Colon (tissue), 2 donors: ENCODE measurements around the gene CARD11.

Experiments used
- FAIRE-seq: peaks from 2 replicates; lab custom pipeline; 2012; peaks lifted over from hg19 to GRCh38; lab: Jason Lieb, UNC
- donor health status: control.
- donor health status: control.

Gene CARD11

DNA sequence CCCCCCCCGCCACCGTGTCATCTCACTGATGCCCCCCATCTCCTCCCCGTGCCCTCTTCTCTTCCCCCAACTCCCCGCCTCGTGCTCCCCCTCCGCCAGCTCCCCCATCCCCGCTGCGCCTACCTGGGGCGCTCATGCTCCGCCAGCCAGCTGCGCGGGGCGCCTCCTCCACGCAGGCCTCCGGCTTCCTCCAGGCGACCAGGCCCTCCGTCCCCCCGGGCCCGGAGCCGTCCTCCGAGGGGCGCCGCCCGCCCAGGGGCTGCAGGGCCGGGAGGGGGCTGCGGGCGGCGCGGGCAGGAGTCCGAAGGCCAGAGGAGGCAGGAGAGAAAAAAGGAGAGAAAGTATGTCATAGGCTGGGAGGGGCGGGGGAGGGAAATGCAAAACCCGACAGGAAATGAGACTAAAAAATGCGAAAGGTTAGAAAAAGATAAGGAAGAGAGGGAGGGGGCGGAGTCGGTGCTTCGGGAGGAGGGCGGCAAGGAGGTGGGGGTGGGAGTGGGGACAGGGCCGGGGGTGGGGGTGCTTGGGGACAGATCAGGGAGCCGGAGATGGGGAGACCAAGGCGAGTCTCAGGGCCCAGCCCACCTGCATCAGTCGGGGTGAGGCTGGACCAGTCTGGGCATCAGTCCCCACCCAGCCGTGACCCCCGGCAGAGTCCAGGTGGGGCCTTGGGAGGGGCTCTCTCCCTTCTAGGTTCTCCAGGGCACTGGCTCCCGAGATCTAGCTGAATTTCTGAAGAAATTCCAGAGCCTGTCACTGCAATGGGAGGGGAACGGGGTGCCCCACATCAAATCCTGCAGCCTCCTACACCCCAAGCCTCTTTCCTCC, at the start of gene CARD11:
Gene CARD11 (minus strand): TSS at position 324 of the 828 bp plus-strand sequence. CDS start 85,361 bp downstream, outside the sequence.
- FAIRE-seq = no peak

DNA sequence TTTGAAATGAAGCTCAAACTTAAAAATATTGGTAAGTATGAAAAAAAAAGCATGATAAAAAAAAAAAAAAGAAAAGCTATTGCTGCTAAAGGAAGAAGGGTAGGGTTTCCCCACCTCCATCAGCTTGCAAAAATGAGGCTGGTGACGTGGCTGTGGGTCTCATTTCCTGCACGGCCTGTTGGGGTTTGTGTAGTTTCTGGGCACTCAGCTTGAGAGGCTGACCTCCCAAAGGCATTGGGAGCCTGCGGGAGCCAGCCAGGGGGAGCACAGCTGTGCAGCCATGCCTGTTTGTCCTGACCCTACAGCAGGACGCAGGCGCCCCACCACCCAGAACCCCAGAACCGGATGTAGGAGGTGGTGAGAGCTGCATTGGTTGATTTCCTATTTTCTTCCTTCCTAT, 48.8 kb upstream of the CARD11 start:
- no peak for FAIRE-seq

DNA sequence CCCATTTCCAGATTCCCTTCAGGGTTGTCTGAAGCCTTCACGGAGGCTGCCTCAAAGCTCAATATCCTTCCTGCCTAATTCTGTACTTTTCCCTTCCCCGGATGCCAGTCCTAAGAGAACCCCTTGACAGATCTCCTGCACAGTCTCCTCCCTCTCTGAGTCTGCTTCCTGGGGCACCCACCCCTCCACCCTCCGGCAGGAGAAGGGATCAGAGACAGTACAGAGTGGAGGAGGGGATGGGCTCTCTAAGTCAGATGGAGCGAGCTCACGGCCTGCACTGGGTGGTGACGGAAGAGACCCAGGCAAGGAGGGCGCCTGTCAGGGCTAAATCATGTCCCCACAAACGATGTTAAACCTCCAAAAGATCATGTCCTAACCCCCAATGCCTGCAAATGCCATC, 48.0 kb upstream of the CARD11 start:
- FAIRE-seq = no peak

DNA sequence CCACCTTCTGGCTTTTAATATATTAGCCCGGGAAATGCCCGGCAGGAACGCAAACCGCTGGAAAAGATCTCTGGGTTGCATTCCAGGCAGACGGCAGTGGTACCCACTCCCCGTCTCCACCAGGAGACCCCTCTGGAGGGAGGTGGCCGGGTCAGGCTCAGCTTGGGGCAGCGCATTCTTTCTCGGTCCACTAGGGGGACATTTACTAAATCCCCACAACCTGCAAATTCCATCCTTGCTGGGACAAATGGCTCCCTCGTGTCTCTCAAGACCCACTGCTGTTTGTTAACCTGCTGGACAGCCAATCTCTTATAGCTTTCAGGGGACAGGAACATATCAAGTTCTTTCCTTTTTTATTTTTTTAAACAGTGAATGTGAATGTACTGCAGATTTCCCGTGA, 45.8 kb upstream of the CARD11 start:
- no peak for FAIRE-seq

DNA sequence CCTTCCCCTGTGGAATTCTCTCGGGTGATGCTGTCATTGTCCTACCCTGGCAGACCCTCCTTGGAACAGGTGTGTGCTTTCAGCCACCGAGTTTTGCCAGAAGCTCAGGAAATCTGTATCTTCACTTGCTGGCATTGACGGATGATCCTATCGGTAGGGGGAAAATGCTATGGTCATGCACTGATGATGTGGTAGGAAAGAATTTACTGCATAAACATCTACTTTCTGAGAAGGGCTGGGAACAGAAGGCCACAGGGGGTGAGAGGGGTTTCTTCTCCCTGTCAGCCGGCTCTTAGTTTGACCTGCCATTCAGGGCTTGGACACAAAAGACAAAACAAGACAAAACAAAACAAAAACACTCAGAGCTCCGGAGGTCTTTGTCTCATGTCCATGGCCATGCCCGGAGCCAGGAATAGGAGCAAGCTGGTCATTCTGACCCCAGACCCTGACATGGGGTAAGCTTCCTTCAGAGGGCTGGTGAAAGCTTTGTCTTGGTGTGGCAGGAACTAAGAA, 43.6 kb upstream of the CARD11 start:
- FAIRE-seq = no peak

DNA sequence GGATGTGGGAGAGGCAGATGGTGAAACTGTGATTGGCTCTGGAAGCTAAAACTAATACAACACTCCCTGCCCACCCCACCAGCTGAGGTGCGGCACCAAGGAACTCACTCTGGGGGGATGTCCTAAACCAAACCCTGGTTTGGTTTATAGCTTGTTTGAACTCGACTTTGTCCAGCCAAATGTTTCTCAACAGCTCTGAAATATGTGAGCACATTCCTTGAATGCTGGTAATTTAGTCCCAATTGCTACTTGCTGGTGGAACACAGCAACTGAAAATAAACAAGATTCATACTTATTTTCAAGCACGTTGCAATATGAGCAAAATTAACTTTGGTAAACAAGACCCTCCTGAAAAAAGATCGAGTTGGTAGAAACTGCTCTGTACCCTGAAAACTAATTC, 39.7 kb upstream of the CARD11 start:
- no peak for FAIRE-seq

DNA sequence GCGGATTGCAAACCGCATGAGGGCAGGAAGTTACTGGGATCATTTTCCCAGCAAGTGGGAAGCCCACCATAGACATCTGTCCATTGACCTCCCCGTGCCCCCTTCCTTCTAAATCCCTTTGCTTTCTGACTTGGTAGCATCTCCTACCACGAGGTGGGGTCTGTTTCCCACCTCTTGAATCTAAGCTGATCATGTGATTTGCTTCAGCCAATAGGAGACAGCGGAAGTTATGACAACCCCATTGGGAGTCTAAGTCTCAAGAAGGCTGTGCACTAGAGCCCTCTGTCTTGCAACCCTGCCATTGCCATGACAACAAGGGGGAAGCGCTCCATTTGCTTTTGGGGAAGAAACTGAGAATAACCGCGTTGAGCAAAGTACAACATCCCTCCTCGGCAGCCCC, 39.2 kb upstream of the CARD11 start:
- FAIRE-seq = no peak

DNA sequence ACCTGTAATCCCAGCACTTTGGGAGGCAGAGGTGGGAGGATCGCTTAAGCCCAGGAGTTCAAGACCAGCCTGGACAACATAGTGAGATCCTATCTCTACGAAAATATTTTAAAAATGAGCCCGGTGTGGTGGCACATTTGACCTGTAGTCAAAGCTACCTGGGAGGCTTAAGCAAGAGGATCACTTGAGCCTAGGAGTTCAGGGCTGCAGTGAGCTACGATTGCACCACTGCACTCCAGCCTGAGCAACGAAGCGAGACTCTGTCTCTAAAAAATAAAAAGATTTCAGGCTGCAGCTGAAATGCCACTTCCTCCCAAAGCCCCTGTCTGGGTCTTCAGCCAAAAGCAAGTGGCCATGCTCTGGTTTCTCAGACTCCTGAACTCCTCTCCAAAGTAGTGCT, 38.7 kb upstream of the CARD11 start:
- FAIRE-seq = no peak

DNA sequence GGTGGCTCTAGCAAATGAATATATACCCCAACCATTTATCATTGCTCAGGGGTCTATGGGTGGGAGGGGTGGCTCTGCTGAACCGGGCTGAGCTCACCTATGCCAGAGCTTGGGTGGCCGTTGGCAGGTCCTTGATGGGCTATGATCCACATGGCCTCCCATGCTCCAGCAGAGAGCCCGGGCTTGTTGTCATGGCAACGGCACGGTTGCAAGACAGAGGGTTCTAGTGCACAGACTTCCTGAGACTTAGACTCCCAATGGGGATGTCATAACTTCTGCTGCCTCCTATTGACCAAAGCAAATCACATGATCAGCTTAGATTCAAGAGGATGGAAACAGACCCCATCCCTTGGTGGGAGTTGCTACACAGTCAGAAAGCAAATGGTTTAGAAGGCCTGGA, 36.4 kb upstream of the CARD11 start:
- no peak for FAIRE-seq

DNA sequence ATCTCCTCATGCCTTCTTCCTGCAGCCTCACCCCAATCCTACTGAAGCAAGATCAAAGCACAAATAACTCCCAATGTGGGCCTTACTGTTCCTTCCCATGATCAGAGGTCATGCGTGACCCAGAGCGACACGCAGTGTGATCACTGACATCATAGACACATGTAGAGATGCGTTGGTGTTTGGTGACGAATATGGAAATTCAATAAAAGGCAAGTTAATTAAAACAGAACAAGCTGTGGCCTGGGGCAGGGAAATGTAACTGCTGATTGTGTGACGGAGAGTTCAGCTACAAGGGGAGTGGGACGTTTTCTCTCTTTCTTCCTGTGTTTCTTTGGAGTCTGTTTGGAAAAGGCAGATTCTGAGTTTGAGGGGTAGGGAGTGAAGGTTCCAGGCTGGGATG, 34.8 kb upstream of the CARD11 start:
- no peak for FAIRE-seq

DNA sequence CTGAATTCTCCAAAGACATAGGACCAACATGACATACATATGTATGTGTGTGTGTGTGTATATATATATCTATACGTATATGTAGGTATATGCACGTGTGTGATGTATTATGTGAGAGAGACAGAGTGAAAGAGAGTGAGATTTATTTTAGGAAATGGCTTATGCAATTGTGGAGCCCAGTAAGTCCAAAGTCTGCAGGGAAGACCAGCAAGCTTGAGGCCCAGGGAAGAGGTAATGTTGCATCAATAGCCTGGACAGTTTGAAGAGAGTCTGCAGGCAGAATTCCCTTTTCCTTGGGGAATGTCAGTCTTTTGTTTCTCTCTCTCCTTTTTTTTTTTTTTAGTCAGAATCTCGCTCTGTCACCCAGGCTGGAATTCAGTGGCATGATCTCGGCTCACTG, 33.0 kb upstream of the CARD11 start:
- FAIRE-seq = no peak

DNA sequence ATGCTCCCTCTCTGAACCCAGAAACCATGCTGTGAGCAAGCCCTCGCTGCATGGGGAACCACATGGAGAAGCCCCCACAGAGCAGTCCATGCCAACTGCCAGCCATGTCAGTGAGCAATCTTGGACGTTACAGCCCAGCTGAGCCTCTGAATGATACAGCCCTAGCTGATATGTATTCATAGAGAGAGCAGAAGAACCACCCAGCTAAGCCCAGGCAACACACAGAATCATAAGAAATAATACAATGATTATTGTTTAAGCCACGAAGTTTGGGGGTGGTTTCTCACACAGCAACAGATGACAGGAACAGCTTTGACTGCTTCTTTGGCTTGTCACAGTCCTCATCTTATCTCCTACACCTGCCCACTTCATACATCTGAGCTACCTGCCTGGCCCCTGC, 32.5 kb upstream of the CARD11 start:
- FAIRE-seq = no peak

DNA sequence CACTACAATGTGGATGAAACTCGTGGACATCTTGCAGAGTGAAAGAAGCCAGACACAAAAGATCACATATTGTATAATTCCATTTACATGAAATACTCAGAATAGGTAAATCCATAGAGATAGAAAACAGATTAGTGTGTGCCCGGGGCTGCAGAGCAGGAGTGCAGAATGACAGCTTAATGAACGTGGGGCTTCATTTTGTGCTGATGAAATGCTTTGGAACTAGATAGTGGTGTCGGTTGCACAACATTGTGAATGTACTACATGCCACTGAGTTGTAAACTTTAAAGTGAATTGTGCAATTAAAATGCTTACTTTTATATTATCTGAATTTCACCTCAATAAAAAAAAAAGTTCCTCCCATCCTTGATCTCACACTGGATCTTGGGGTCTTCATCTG, 31.8 kb upstream of the CARD11 start:
- no peak for FAIRE-seq

DNA sequence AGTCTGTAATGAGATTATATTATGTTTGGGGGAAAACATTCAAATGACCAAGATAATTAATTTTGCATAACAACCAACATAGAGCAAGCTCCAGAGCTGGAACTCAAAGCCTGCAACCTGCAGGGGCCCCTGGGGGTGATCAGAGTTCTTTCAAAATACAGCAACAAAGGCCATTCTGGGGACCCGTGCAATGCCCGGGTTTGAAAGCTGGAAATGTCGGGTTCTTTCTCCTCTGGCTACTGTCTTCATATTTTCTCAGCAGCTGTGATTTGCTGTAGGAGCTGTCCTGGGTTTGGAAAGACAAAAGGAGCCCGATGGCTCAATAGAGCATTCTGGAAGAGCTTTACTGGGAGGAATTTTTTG, 30.8 kb upstream of the CARD11 start:
- FAIRE-seq = no peak

DNA sequence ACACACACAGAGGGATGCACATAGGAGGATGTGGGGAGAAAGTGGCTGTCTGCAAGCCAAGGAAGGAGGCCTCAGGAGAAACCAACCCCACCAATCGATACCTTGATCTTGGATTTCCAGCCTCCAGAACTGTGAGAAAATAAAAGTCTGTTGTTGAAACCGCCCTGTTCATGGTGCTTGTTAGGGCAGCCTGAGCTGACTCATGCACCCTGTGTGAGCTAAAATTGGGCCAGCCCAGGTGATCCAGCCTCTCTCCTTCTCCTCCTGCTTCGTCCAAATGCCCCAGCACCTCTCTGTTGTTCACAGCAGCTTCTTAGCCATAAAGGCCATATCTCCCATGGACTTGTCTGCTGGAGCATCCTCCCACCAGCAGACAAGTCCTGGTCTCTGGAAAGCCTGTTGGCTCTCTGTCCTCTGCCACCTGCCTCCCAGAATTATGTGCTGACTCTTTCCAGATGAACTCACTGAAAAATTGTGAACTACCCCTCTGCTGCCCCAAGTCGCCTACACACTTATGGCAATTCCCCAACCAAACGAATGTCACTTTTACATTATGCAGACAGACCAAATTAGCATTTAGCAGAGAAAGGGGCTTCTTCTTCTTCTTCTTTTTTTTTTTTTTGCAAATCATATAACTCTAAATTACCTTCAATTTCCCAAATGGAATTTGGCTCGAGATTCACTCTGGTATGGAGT, 30.2 kb upstream of the CARD11 start:
- no peak for FAIRE-seq

DNA sequence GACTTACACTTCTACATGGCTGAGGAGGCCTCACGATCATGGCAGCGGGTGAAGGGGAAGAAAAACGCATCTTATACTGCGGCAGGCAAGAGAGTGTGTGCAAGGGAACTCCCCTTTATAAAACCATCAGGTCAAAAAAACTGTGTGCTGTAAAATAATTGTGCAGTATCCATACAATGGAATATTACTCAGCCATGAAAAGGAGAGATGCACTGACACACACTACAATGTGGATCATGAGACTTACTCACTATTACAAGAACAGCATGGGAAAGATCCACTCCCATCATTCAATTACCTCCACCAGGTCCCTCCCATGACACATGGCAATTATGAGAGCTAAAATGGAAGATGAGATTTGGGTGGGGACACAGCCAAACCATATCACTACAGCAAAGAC, 27.2 kb upstream of the CARD11 start:
- no peak for FAIRE-seq

DNA sequence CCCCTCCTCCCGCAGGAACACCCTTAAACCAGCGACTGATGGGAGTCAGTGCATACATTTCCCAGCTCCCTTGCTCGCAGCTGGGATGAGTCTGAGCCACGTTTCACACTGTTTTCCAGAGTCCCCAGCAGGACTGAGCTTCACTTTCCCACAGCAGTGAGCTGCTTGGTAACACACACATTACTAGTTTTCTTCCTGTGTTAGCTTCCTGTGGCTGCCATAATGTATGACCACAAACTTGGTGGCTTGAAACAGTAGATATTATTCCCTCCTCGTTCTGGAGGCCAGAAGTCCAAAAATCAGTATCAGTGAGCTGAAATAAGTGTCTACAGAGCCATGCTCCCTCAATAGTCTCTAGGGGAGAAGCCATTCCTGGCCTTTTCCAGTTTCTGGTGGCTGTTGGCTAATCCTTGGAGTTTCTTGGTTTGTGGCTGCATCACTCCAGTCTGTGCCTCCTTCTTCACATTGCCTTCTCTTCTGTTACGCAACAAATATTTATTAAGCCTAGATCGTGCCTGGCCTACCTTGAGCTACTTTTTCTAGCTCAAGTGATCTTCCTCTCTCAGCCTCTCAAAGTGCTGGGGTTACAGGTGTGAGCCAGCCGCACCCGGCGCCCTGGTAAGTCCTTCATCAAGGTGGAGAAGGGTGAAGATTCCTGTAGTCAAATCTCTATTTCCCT, 26.2 kb upstream of the CARD11 start:
- no peak for FAIRE-seq

DNA sequence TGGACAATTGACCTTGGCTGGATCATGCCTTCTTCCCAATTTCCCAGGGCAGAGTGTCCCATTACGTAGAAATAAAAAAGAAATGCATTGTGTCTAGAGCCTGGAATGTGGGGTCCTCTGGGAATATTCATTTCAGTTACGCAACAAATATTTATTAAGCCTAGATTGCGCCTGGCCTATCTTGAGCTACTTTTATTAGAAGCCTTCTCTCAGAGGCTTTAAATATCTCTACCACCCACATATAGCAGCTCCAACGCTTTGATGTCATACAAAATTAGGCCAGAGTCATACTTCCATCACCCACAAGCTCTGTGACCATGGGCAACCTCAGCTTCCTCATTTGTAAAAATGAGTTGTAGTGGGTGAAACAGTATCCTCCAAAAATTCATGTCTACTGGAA, 24.9 kb upstream of the CARD11 start:
- no peak for FAIRE-seq

DNA sequence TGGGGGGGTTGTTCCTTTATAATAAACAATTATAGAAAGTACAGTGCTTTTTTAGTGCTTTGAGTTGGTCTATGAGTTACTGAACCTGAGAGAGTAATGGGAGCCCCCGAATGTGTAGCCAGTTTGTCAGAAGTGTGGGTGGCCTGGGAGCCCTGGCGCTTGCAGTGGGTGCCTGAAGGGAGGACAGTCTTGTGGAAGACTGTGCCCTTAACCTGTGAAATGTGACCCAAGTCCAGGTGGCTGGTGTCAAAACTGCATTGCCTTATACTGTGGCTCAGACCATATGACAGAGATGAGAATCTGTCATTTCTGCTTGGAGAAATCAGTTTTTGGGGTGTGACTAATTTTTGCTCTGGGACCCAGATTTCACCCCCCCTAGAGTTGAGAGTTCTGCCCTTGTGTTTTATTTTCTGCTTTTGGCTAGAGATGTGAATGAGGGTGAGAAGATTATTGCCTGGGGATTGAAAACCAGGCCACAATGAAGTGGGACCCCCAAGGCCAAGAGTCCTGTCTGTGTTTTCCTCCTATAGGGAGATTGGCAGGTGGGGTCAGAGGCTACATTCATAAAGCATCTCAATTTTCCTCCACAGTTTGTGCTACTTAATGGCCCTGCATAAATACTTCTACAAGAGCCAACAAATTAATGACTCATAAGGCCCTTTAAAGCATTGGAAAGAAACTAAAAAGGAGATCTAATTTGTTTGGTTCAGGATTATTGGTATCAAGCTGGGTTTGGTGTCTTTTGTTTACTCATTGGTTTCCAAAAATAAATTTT, 24.1 kb upstream of the CARD11 start:
- no peak for FAIRE-seq

DNA sequence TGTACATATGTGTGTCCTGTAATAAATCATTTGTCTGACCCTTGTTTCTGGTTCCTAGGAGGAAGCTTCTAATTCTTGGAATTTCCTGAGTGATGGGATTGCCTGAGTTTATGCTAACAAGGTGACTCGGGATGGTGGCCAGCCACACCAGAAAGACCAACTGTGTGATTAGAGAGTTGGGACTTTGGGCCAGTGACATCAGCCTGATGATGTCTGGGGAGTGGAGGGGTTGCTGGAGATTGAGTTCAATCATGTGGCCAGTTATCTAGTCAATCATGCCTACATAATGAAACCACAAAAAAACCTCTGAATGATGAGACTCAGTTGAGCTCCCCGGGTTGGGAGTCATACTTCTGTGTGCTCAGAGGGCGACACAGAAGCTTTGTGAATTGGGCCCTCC, 23.5 kb upstream of the CARD11 start:
- FAIRE-seq = no peak

DNA sequence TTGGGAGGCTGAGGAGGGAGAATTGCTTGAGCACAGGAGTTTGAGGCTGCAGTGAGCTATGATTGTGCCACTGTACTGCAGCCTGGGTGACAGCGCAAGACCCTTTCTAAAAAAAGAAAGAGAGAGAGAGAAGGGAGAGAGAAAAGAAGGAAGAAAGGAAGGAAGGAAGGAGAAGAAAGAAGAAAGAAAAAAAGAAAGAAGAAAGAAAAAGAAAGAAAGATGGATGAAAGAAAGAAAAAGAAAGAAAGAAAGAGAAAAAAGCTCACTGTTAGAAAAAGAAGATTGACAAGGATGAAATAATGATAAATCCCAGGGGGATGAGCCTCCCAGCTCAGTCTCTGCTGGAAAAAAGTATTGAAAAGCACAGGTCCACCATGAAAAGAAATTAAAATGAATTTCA, 22.8 kb upstream of the CARD11 start:
- no peak for FAIRE-seq

DNA sequence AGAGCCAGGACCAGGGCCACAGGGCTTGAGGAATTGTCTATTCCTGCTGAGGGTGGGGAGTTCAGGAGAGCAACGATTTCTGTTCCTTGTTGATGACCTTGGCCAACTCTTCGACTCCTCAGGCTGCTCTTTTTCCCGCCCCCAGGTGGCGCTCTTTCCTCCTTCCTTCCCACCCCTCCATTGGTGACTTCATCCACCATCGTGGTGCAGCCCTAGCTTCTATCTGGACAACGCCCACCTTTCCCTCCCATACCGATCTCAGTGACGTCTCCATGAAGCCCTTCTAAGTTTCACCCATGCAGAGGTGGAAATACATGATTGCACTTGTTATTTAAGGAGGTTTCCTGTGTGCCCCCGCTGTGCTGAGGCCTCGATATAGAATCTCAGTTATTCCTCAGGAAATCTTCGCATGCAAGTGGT, 22.1 kb upstream of the CARD11 start:
- FAIRE-seq = no peak
